ENCODE results near the gene PCSK1.
"Not testable (repeated sequence)": the region's sequence is repeated elsewhere in the genome, so short reads cannot be mapped to it uniquely, and the experiment has no call there.

PCSK1 gene

GRCh38 chr5:96396878-96397277 lies 36.2 kb downstream of the PCSK1 start:
- WGBS, result 100% methylated on average over 1 of the region's 1 CpG
- Histone ChIP-seq H2BK5ac (ENCODE audit: low read depth, low read length, poor library complexity, severe bottlenecking) (no peak overlapping the region), H4K91ac (ENCODE audit: low read length) (no peak overlapping the region), H3K36me3 (ENCODE audit: control insufficient read depth in 1 of 2, insufficient read depth in 2 of 2, low read depth in 1 of 2, low read length in 2 of 2) (peaks cover 0 to 4% of the 10 kb centered on the region in 2 experiments), H3K4ac (ENCODE audit: low read depth in 1 of 2, low read length in 2 of 2) (no peak overlapping the region), H3K9ac (ENCODE audit: low read length) (no peak overlapping the region), H3K23ac (ENCODE audit: low read length in 2 of 2) (no peak overlapping the region), H2BK12ac (ENCODE audit: low read length in 2 of 2) (no peak overlapping the region), H3K4me3 (ENCODE audit: insufficient read depth in 1 of 2, low read depth in 1 of 2, low read length in 2 of 2) (no peak overlapping the region), H3K9me3 (ENCODE audit: control insufficient read depth, low read length) (no peaks in the 10 kb centered on the region), H3K14ac (ENCODE audit: low read length in 2 of 2) (no peak overlapping the region), H2AK5ac (ENCODE audit: low read length, severe bottlenecking) (no peak overlapping the region), H3K18ac (ENCODE audit: low read depth in 1 of 2, low read length in 2 of 2) (no peak overlapping the region), H3K79me1 (replicated peaks; ENCODE audit: low read length, poor library complexity, severe bottlenecking) (no peaks in the 10 kb centered on the region), H3K4me2 (ENCODE audit: low read length, poor library complexity, severe bottlenecking) (no peak overlapping the region), H2BK15ac (ENCODE audit: low read depth, poor library complexity, severe bottlenecking) (no peak overlapping the region), H2BK120ac (ENCODE audit: low read depth, low read length) (no peak overlapping the region), H3K4me1 (ENCODE audit: control insufficient read depth, insufficient read depth, low read depth, low read length) (no peaks in the 10 kb centered on the region), H3K27ac (ENCODE audit: low read length, poor library complexity, severe bottlenecking) (no peak overlapping the region), H4K8ac (ENCODE audit: low read length) (no peak overlapping the region), H2AFZ (ENCODE audit: low read depth, low read length) (no peak overlapping the region), H3K27me3 (ENCODE audit: control insufficient read depth in 1 of 2, insufficient read depth in 1 of 2, low read length in 2 of 2) (no peaks in the 10 kb centered on the region)
- no peak for DNase-seq

- not testable (repeated sequence) for H3K79me1 ChIP-seq (replicated peaks; ENCODE audit: low read length, poor library complexity, severe bottlenecking); H4K8ac ChIP-seq (ENCODE audit: low read length); H3K9me3 ChIP-seq (ENCODE audit: control insufficient read depth, low read length); H3K18ac ChIP-seq (ENCODE audit: low read depth in 1 of 2, low read length in 2 of 2); H3K27ac ChIP-seq (ENCODE audit: low read length, poor library complexity, severe bottlenecking); H3K27me3 ChIP-seq (ENCODE audit: control insufficient read depth in 1 of 2, insufficient read depth in 1 of 2, low read length in 2 of 2); H3K36me3 ChIP-seq (ENCODE audit: control insufficient read depth in 1 of 2, insufficient read depth in 2 of 2, low read depth in 1 of 2, low read length in 2 of 2); H2AFZ ChIP-seq (ENCODE audit: low read depth, low read length); H3K23ac ChIP-seq (ENCODE audit: low read length in 2 of 2); H3K9ac ChIP-seq (ENCODE audit: low read length); H2BK15ac ChIP-seq (ENCODE audit: low read depth, poor library complexity, severe bottlenecking); H3K4me1 ChIP-seq (ENCODE audit: control insufficient read depth, insufficient read depth, low read depth, low read length); H2BK120ac ChIP-seq (ENCODE audit: low read depth, low read length); H2BK12ac ChIP-seq (ENCODE audit: low read length in 2 of 2); H3K14ac ChIP-seq (ENCODE audit: low read length in 2 of 2); H3K4ac ChIP-seq (ENCODE audit: low read depth in 1 of 2, low read length in 2 of 2); H4K91ac ChIP-seq (ENCODE audit: low read length); H2AK5ac ChIP-seq (ENCODE audit: low read length, severe bottlenecking); H3K4me2 ChIP-seq (ENCODE audit: low read length, poor library complexity, severe bottlenecking); DNase-seq; H3K4me3 ChIP-seq (ENCODE audit: insufficient read depth in 1 of 2, low read depth in 1 of 2, low read length in 2 of 2); H2BK5ac ChIP-seq (ENCODE audit: low read depth, low read length, poor library complexity, severe bottlenecking)
These were observed 37.8 kb downstream of the PCSK1 start for GRCh38 chr5:96395295-96395694.

- Histone ChIP-seq H3K4me1 (ENCODE audit: control insufficient read depth, insufficient read depth, low read depth, low read length) (no peaks in the 10 kb centered on the region), H3K18ac (ENCODE audit: low read depth in 1 of 2, low read length in 2 of 2) (no peak overlapping the region), H3K36me3 (ENCODE audit: control insufficient read depth in 1 of 2, insufficient read depth in 2 of 2, low read depth in 1 of 2, low read length in 2 of 2) (peaks cover 0 to 4% of the 10 kb centered on the region in 2 experiments), H3K23ac (ENCODE audit: low read length in 2 of 2) (no peak overlapping the region), H2BK120ac (ENCODE audit: low read depth, low read length) (no peak overlapping the region), H3K4me2 (ENCODE audit: low read length, poor library complexity, severe bottlenecking) (no peak overlapping the region), H3K4ac (ENCODE audit: low read depth in 1 of 2, low read length in 2 of 2) (no peak overlapping the region), H3K9me3 (ENCODE audit: control insufficient read depth, low read length) (no peaks in the 10 kb centered on the region), H3K79me1 (replicated peaks; ENCODE audit: low read length, poor library complexity, severe bottlenecking) (no peaks in the 10 kb centered on the region), H2AFZ (ENCODE audit: low read depth, low read length) (no peak overlapping the region), H3K14ac (ENCODE audit: low read length in 2 of 2) (no peak overlapping the region), H3K27ac (ENCODE audit: low read length, poor library complexity, severe bottlenecking) (no peak overlapping the region), H4K91ac (ENCODE audit: low read length) (no peak overlapping the region), H3K9ac (ENCODE audit: low read length) (no peak overlapping the region), H2AK5ac (ENCODE audit: low read length, severe bottlenecking) (no peak overlapping the region), H3K27me3 (ENCODE audit: control insufficient read depth in 1 of 2, insufficient read depth in 1 of 2, low read length in 2 of 2) (no peaks in the 10 kb centered on the region), H4K8ac (ENCODE audit: low read length) (no peak overlapping the region), H2BK15ac (ENCODE audit: low read depth, poor library complexity, severe bottlenecking) (no peak overlapping the region), H3K4me3 (ENCODE audit: insufficient read depth in 1 of 2, low read depth in 1 of 2, low read length in 2 of 2) (no peak overlapping the region), H2BK12ac (ENCODE audit: low read length in 2 of 2) (no peak overlapping the region), H2BK5ac (ENCODE audit: low read depth, low read length, poor library complexity, severe bottlenecking) (no peak overlapping the region)
- no peak for DNase-seq
- WGBS, result 91% methylated on average over 1 of the region's 2 CpGs
These were observed 41.1 kb downstream of the PCSK1 start for GRCh38 chr5:96391921-96392320.

- no peaks in the 10 kb centered on the region for H3K27me3 ChIP-seq (ENCODE audit: control insufficient read depth in 1 of 2, insufficient read depth in 1 of 2, low read length in 2 of 2)
- H2AFZ ChIP-seq (ENCODE audit: low read depth, low read length), result no peak overlapping the region
- no peak overlapping the region for H2BK15ac ChIP-seq (ENCODE audit: low read depth, poor library complexity, severe bottlenecking)
- H3K4me3 ChIP-seq (ENCODE audit: insufficient read depth in 1 of 2, low read depth in 1 of 2, low read length in 2 of 2), result no peak overlapping the region
- no peak overlapping the region for H3K18ac ChIP-seq (ENCODE audit: low read depth in 1 of 2, low read length in 2 of 2)
- no peak overlapping the region for H3K4me2 ChIP-seq (ENCODE audit: low read length, poor library complexity, severe bottlenecking)
- no peak overlapping the region for H2AK5ac ChIP-seq (ENCODE audit: low read length, severe bottlenecking)
- no peaks in the 10 kb centered on the region for H3K79me1 ChIP-seq (replicated peaks; ENCODE audit: low read length, poor library complexity, severe bottlenecking)
- H2BK5ac ChIP-seq (ENCODE audit: low read depth, low read length, poor library complexity, severe bottlenecking), result no peak overlapping the region
- H2BK12ac ChIP-seq (ENCODE audit: low read length in 2 of 2), result no peak overlapping the region
- H3K27ac ChIP-seq (ENCODE audit: low read length, poor library complexity, severe bottlenecking), result no peak overlapping the region
- no peak overlapping the region for H3K23ac ChIP-seq (ENCODE audit: low read length in 2 of 2)
- H3K9me3 ChIP-seq (ENCODE audit: control insufficient read depth, low read length), result no peaks in the 10 kb centered on the region
- no peak overlapping the region for H4K91ac ChIP-seq (ENCODE audit: low read length)
- peaks cover 4% of the 10 kb centered on the region for H3K4me1 ChIP-seq (ENCODE audit: control insufficient read depth, insufficient read depth, low read depth, low read length)
- 69% methylated on average over 2 of the region's 3 CpGs for WGBS
- H3K14ac ChIP-seq (ENCODE audit: low read length in 2 of 2), result no peak overlapping the region
- no peaks in the 10 kb centered on the region for H3K36me3 ChIP-seq (ENCODE audit: control insufficient read depth in 1 of 2, insufficient read depth in 2 of 2, low read depth in 1 of 2, low read length in 2 of 2)
- peak overlapping the region; percentile 36 for H4K8ac ChIP-seq (ENCODE audit: low read length)
- H2BK120ac ChIP-seq (ENCODE audit: low read depth, low read length), result no peak overlapping the region
- no peak overlapping the region for H3K4ac ChIP-seq (ENCODE audit: low read depth in 1 of 2, low read length in 2 of 2)
- H3K9ac ChIP-seq (ENCODE audit: low read length), result no peak overlapping the region
- DNase-seq, result no peak
These were observed 44.9 kb downstream of the PCSK1 start for GRCh38 chr5:96388176-96388575.

All from mesenchymal stem cell (in vitro differentiated cells and primary cell).